ENCODE measurements around the gene NAT14. TPM values are rescaled to one million over a fixed set of nuclear protein-coding genes. Genes with fewer than 3 reads are reported as not detected.

NAT14 gene
- total RNA-seq, 4 donors from 2014 or later: 0.40 to 2.5 (median 1.1) TPM

DNA sequence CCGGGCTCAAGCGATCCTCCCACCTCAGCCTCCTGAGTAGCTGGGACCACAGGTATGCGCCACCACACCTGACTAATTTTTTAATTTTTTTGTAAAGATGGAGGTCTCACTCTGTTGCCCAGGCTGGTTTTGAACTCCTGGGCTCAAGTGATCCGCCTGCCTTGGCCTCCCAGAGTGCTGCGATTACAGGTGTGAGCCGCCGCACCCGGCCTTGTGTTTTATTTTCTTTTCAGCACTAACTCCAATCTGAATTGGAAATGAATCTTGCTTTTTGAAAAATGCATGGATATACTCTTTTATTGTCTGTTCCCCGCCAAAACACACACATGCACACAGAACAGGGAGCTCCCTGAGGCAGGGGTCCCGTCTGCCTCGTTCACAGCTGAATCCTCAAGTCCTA, 22.3 kb upstream of the NAT14 start:
- no peak for DNase-seq
- no peak for ATAC-seq
- Histone ChIP-seq H3K4me3 (peak overlapping the region in 1 of 4 donors; percentile 76), H3K27ac (no peak overlapping the region), H3K27me3 (no peaks in the 10 kb centered on the region), H3K9me3 (no peaks in the 10 kb centered on the region), H3K4me1 (peaks cover 12 to 13% of the 10 kb centered on the region in 2 donors), H3K36me3 (no peaks in the 10 kb centered on the region)
- in situ Hi-C loops (cut with MboI; ENCODE audit: low sequenced_read_pairs in 4 of 4): no loop called here
- TF ChIP-seq POLR2A (IDR thresholded peaks at IDR 0.05): no peak
- TF ChIP-seq, protein P1, sequence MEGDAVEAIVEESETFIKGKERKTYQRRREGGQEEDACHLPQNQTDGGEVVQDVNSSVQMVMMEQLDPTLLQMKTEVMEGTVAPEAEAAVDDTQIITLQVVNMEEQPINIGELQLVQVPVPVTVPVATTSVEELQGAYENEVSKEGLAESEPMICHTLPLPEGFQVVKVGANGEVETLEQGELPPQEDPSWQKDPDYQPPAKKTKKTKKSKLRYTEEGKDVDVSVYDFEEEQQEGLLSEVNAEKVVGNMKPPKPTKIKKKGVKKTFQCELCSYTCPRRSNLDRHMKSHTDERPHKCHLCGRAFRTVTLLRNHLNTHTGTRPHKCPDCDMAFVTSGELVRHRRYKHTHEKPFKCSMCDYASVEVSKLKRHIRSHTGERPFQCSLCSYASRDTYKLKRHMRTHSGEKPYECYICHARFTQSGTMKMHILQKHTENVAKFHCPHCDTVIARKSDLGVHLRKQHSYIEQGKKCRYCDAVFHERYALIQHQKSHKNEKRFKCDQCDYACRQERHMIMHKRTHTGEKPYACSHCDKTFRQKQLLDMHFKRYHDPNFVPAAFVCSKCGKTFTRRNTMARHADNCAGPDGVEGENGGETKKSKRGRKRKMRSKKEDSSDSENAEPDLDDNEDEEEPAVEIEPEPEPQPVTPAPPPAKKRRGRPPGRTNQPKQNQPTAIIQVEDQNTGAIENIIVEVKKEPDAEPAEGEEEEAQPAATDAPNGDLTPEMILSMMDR (IDR thresholded peaks at IDR 0.05 in 4 of 5, conservative IDR thresholded peaks at IDR 0.05 in 1 of 5): no peak
- intact Hi-C loops (cut with DNase I; ENCODE audit: low total_unique reads): loop anchor here (5.0 kb wide), 1 partner anchor 55 kb away; the partner anchor contains the start of gene UBE2S

DNA sequence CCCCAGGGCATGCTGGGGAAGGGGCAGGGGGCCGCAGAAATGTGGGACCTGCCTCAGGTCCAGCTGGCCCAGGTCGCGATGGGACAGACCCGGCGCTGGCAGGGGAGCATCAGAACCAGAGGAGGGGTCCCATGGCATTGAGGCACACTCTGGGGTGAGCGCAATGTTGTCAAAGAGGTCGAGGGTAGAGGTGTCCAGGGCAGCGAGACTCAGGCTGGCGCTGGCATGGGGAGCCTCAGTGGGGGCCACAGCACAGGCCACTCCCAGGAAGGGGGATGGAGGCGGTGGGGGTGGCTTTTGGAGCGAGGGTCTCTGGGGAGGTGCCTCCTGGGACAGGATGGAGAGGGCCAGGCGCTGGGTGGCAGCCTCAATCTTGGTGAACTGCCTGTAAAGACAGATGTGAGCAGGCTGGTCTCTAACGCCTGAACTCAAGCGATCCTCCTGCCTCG, 21.4 kb upstream of the NAT14 start:
- Histone ChIP-seq H3K27me3 (no peaks in the 10 kb centered on the region), H3K4me3 (no peak overlapping the region), H3K36me3 (no peaks in the 10 kb centered on the region), H3K9me3 (no peaks in the 10 kb centered on the region), H3K4me1 (peaks cover 12 to 13% of the 10 kb centered on the region in 2 donors), H3K27ac (no peak overlapping the region)
- intact Hi-C loops (cut with DNase I; ENCODE audit: low total_unique reads): loop anchor here (5.0 kb wide), 1 partner anchor 56 kb away; the partner anchor contains the start of gene UBE2S
- DNase-seq: no peak
- in situ Hi-C loops (cut with MboI; ENCODE audit: low sequenced_read_pairs in 4 of 4): no loop called here
- no peak for TF ChIP-seq POLR2A (IDR thresholded peaks at IDR 0.05)
- TF ChIP-seq, protein P1 (IDR thresholded peaks at IDR 0.05 in 4 of 5, conservative IDR thresholded peaks at IDR 0.05 in 1 of 5): no peak
- no peak for ATAC-seq

- intact Hi-C loops (cut with DNase I; ENCODE audit: low total_unique reads): loop anchor here (5.0 kb wide), 1 partner anchor 57 kb away; the partner anchor contains the start of gene UBE2S
- no peak for TF ChIP-seq POLR2A (IDR thresholded peaks at IDR 0.05)
- TF ChIP-seq, protein P1 (IDR thresholded peaks at IDR 0.05 in 4 of 5, conservative IDR thresholded peaks at IDR 0.05 in 1 of 5): no peak
- H3K4me1 ChIP-seq: peaks cover 12 to 13% of the 10 kb centered on the region in 2 donors
- ATAC-seq: no peak
- in situ Hi-C loops (cut with MboI; ENCODE audit: low sequenced_read_pairs in 4 of 4): no loop called here
- no peak overlapping the region for H3K4me3 ChIP-seq
- no peak for DNase-seq
- H3K36me3 ChIP-seq: no peaks in the 10 kb centered on the region
- no peak overlapping the region for H3K27ac ChIP-seq
- no peaks in the 10 kb centered on the region for H3K9me3 ChIP-seq
- no peaks in the 10 kb centered on the region for H3K27me3 ChIP-seq
These were observed 20.8 kb upstream of the NAT14 start for GRCh38 chr19:55464039-55464661.

- TF ChIP-seq POLR2A (IDR thresholded peaks at IDR 0.05): no peak
- TF ChIP-seq, protein P1 (IDR thresholded peaks at IDR 0.05 in 4 of 5, conservative IDR thresholded peaks at IDR 0.05 in 1 of 5): no peak
- Histone ChIP-seq H3K36me3 (no peaks in the 10 kb centered on the region), H3K4me1 (peaks cover 12 to 13% of the 10 kb centered on the region in 2 donors), H3K27me3 (no peaks in the 10 kb centered on the region), H3K27ac (no peak within 1 kb of the TSS), H3K4me3 (no peak within 1 kb of the TSS), H3K9me3 (no peaks in the 10 kb centered on the region)
- DNase-seq (no peak), ATAC-seq (no peak)
- in situ Hi-C loops (cut with MboI; ENCODE audit: low sequenced_read_pairs in 4 of 4): no loop called here
- intact Hi-C loops (cut with DNase I; ENCODE audit: low total_unique reads): loop anchor here (5.0 kb wide), 2 partner anchors 57 to 168 kb away; partner anchors contain the start of gene UBE2S
These were observed 20.3 kb upstream of the NAT14 start, which contains the start of gene C19orf85 for GRCh38 chr19:55464662-55465054. C19orf85 (minus strand) TSS chr19:55464751; CDS start chr19:55464554, 197 bp downstream.
